Activated effector memory CD4-positive, alpha-beta T cell treated with Interleukin-2 at 50 U/mL for 16 hours (primary cell): Measurements from ENCODE around the gene ELN.
A peak's percentile ranks its signal among the peaks of the same experiment; 100 is the strongest.
"Not testable (repeated sequence)": the region's sequence is repeated elsewhere in the genome, so short reads cannot be mapped to it uniquely, and the experiment has no call there.

ENCODE experiments used
- DNase-seq: peaks from one replicate; pipeline ENCODE4 v3.0.0-alpha.2; 2020

The ELN gene

GRCh38 chr7:74044366-74045350 lies 16.7 kb downstream of the ELN start:
- DNase-seq: no peak

GRCh38 chr7:74046581-74046980 lies 18.6 kb downstream of the ELN start:
- not testable (repeated sequence) for DNase-seq

- DNase-seq: no peak
Observed at GRCh38 chr7:74047804-74048380, 19.9 kb downstream of the ELN start.

GRCh38 chr7:74048999-74049599 lies 21.1 kb downstream of the ELN start:
- no peak for DNase-seq

- no peak for DNase-seq
Observed at GRCh38 chr7:74049997-74050798, 22.2 kb downstream of the ELN start.

- no peak for DNase-seq
Observed at GRCh38 chr7:74051193-74051592, 23.2 kb downstream of the ELN start.

- DNase-seq: no peak
Observed at GRCh38 chr7:74051629-74052410, 23.8 kb downstream of the ELN start.

GRCh38 chr7:74052628-74053027 lies 24.7 kb downstream of the ELN start:
- DNase-seq: no peak

GRCh38 chr7:74053589-74054186 lies 25.7 kb downstream of the ELN start:
- DNase-seq: no peak

- no peak for DNase-seq
Observed at GRCh38 chr7:74056096-74056915, 28.3 kb downstream of the ELN start.

GRCh38 chr7:74057216-74057925 lies 29.4 kb downstream of the ELN start:
- no peak for DNase-seq

- no peak for DNase-seq
Observed at GRCh38 chr7:74057987-74058386, 30.0 kb downstream of the ELN start.

- no peak for DNase-seq
Observed at GRCh38 chr7:74058486-74058885, 30.5 kb downstream of the ELN start.

GRCh38 chr7:74059037-74059436 lies 31.1 kb downstream of the ELN start:
- no peak for DNase-seq

- no peak for DNase-seq
Observed at GRCh38 chr7:74059681-74060588, 32.0 kb downstream of the ELN start.

GRCh38 chr7:74061840-74062539 lies 34.0 kb downstream of the ELN start:
- peak; percentile 70 for DNase-seq

- no peak for DNase-seq
Observed at GRCh38 chr7:74063223-74063641, 35.3 kb downstream of the ELN start.

GRCh38 chr7:74063646-74064045 lies 35.7 kb downstream of the ELN start:
- no peak for DNase-seq
